H9 (cell line): Measurements from ENCODE around the gene CALHM4. TPM values are rescaled to one million over a fixed set of nuclear protein-coding genes. Genes with fewer than 3 reads are reported as not detected.

ENCODE experiments used
- DNase-seq: peaks from one replicate; pipeline ENCODE4 v3.0.0-alpha.2; 2017
- H2AFZ ChIP-seq: one replicate; pipeline ENCODE4 v1.6.1; 2013; ENCODE audit warnings: mild to moderate bottlenecking, low read length, control low read depth, moderate library complexity
- H2AK5ac ChIP-seq: 2 replicates; pipeline ENCODE4 v1.6.1; 2013; ENCODE audit warnings: low read length, control low read depth, mixed read lengths; ENCODE audit not compliant: insufficient read length
- H2BK120ac ChIP-seq: one replicate; pipeline ENCODE4 v1.6.1; 2013; ENCODE audit warnings: low read depth, mild to moderate bottlenecking, low read length, control low read depth, inconsistent platforms; ENCODE audit not compliant: poor library complexity, severe bottlenecking
- H2BK12ac ChIP-seq: 2 replicates; pipeline ENCODE4 v1.6.1; 2013; ENCODE audit warnings: low read length, control low read depth, mixed read lengths, low read depth; ENCODE audit not compliant: insufficient read length
- H2BK15ac ChIP-seq: 2 replicates; pipeline ENCODE4 v1.6.1; 2013; ENCODE audit warnings: low read depth, low read length, control low read depth
- H2BK20ac ChIP-seq: one replicate; pipeline ENCODE4 v1.6.1; 2013; ENCODE audit warnings: low read depth, mild to moderate bottlenecking, low read length, control low read depth, inconsistent platforms; ENCODE audit not compliant: poor library complexity, severe bottlenecking
- H2BK5ac ChIP-seq: 2 replicates; pipeline ENCODE4 v1.6.1; 2013; ENCODE audit warnings: low read length, control low read depth, mixed read lengths; ENCODE audit not compliant: insufficient read length
- H3K14ac ChIP-seq: 2 replicates; pipeline ENCODE4 v1.6.1; 2013; ENCODE audit warnings: low read length, control low read depth; ENCODE audit not compliant: insufficient read depth
- H3K18ac ChIP-seq: 2 replicates; pipeline ENCODE4 v1.6.1; 2013; ENCODE audit warnings: low read depth, mild to moderate bottlenecking, mixed read lengths, low read length, control low read depth; ENCODE audit not compliant: insufficient read length
- H3K23ac ChIP-seq: 2 replicates; pipeline ENCODE4 v1.6.1; 2013; ENCODE audit warnings: low read length, control low read depth, mixed read lengths, low read depth; ENCODE audit not compliant: insufficient read length
- H3K23me2 ChIP-seq: 2 replicates; pipeline ENCODE4 v1.6.1; 2013; ENCODE audit warnings: low read depth, mild to moderate bottlenecking, mixed read lengths, low read length, control low read depth; ENCODE audit not compliant: insufficient read length, poor library complexity, severe bottlenecking
- H3K27ac ChIP-seq: 2 replicates; pipeline ENCODE4 v1.5.1; 2013; ENCODE audit warnings: low read length, control low read depth, mixed read lengths, low read depth; ENCODE audit not compliant: insufficient read length
- H3K27me3 ChIP-seq: 2 replicates; pipeline ENCODE4 v1.6.1; 2013; ENCODE audit warnings: low read length, control low read depth, inconsistent platforms; ENCODE audit not compliant: insufficient read depth
- H3K4ac ChIP-seq: 2 replicates; pipeline ENCODE4 v1.6.1; 2013; ENCODE audit warnings: low read depth, mild to moderate bottlenecking, control low read depth, inconsistent platforms, low read length, moderate library complexity
- H3K4me1 ChIP-seq: 2 replicates; pipeline ENCODE4 v1.6.1; 2013; ENCODE audit warnings: low read length, control low read depth, inconsistent platforms; ENCODE audit not compliant: insufficient read depth
- H3K4me2 ChIP-seq: 2 replicates; pipeline ENCODE4 v1.6.1; 2013; ENCODE audit warnings: low read length, control low read depth, mixed read lengths; ENCODE audit not compliant: insufficient read length, insufficient read depth
- H3K56ac ChIP-seq: 2 replicates; pipeline ENCODE4 v1.6.1; 2013; ENCODE audit warnings: low read depth, mild to moderate bottlenecking, mixed read lengths, low read length, control low read depth; ENCODE audit not compliant: insufficient read length
- H3K79me1 ChIP-seq: 2 replicates; pipeline ENCODE4 v1.6.1; 2013; ENCODE audit warnings: low read depth, mild to moderate bottlenecking, moderate library complexity, low read length, control low read depth, inconsistent platforms; ENCODE audit not compliant: insufficient read depth, poor library complexity, severe bottlenecking
- H3K79me2 ChIP-seq: 2 replicates; pipeline ENCODE4 v1.6.1; 2013; ENCODE audit warnings: low read length, control low read depth, inconsistent platforms; ENCODE audit not compliant: insufficient read depth
- H3K9ac ChIP-seq: 2 replicates; pipeline ENCODE4 v1.6.1; 2013; ENCODE audit warnings: low read length, control low read depth, mixed read lengths; ENCODE audit not compliant: insufficient read length; ENCODE audit errors: extremely low read depth
- H3K9me3 ChIP-seq: one replicate; pipeline ENCODE4 v1.6.1; 2013; ENCODE audit warnings: low read depth, low read length, inconsistent platforms; ENCODE audit not compliant: control insufficient read depth
- H3T11ph ChIP-seq: one replicate; pipeline ENCODE4 v1.6.1; 2013; ENCODE audit warnings: mild to moderate bottlenecking, low read length, control low read depth, inconsistent platforms
- H4K20me1 ChIP-seq: one replicate; pipeline ENCODE4 v1.6.1; 2013; ENCODE audit not compliant: control insufficient read depth, insufficient read length, insufficient read depth
- H4K5ac ChIP-seq: 2 replicates; pipeline ENCODE4 v1.6.1; 2013; ENCODE audit warnings: low read depth, mild to moderate bottlenecking, mixed read lengths, low read length, control low read depth; ENCODE audit not compliant: insufficient read length
- H4K8ac ChIP-seq: replicated peaks from 2 replicates; pipeline ENCODE4 v1.6.1; 2013; ENCODE audit warnings: low read length, control low read depth, mixed read lengths, low read depth; ENCODE audit not compliant: insufficient read length
- H4K91ac ChIP-seq: 2 replicates; pipeline ENCODE4 v1.6.1; 2013; ENCODE audit warnings: low read depth, mild to moderate bottlenecking, moderate library complexity, mixed read lengths, low read length, control low read depth; ENCODE audit not compliant: insufficient read length
- H3K27ac Mint-ChIP-seq, 3 experiments: 2 replicates in 2 of 3; 3 replicates in 1 of 3; pipeline ENCODE4 v1.8.0; 2020 to 2021; ENCODE audit warnings: mixed read lengths in 3 of 3, mild to moderate bottlenecking in 1 of 3, moderate library complexity in 1 of 3
- H3K27me3 Mint-ChIP-seq: 2 replicates; pipeline ENCODE4 v1.8.0; 2021; ENCODE audit warnings: low read depth, mild to moderate bottlenecking, moderate library complexity, mixed read lengths
- H3K36me3 Mint-ChIP-seq, 3 experiments: 2 replicates in 2 of 3; 3 replicates in 1 of 3; pipeline ENCODE4 v1.8.0; 2020 to 2021; ENCODE audit warnings: low read depth in 3 of 3, mixed read lengths in 3 of 3; ENCODE audit not compliant: insufficient read depth in 1 of 3
- H3K4me1 Mint-ChIP-seq, 2 experiments: 2 replicates each; pipeline ENCODE4 v1.8.0; 2020; ENCODE audit warnings: mixed read lengths in 2 of 2
- H3K4me3 Mint-ChIP-seq, 2 experiments: 2 replicates in 1 of 2; 3 replicates in 1 of 2; pipeline ENCODE4 v1.8.0; 2020 to 2021; ENCODE audit warnings: mild to moderate bottlenecking in 2 of 2, mixed read lengths in 2 of 2, moderate library complexity in 1 of 2
- H3K9me3 Mint-ChIP-seq, 2 experiments: 2 replicates in 1 of 2; 3 replicates in 1 of 2; pipeline ENCODE4 v1.8.0; 2020; ENCODE audit warnings: mild to moderate bottlenecking in 2 of 2, mixed read lengths in 2 of 2, moderate library complexity in 1 of 2
- CTCF ChIP-seq: fragments of 200-600 bp; sonication (generic); conservative IDR thresholded peaks from 3 replicates; pipeline ENCODE4 v1.8.0; 2021; ENCODE audit warnings: antibody characterized with exemption, mild to moderate bottlenecking
- WGBS: extraction: QIAGEN DNeasy Blood & Tissue Kit; methylation state at CpG from one replicate; pipeline ENCODE4 v1.1.7; 2013; ENCODE audit warnings: missing lambda C conversion rate, low lambda C conversion rate, mixed read lengths; ENCODE audit not compliant: insufficient read length; ENCODE audit errors: extremely low coverage; 5-methylcytosine and 5-hydroxymethylcytosine counted together
- total RNA-seq: library from RNA; stranded (reverse); gene quantifications from 2 replicates; pipeline ENCODE4 v1.2.1, GENCODE V29; 2021

The CALHM4 gene
- total RNA-seq, 1 experiment from 2014 or later, result not detected

GRCh38 chr6:116580198-116580597 is 26.6 kb downstream of the CALHM4 start:
- no peak overlapping the region for H3K9ac ChIP-seq
- H2AK5ac ChIP-seq, result no peak overlapping the region
- H2BK20ac ChIP-seq, result no peak overlapping the region
- no peaks in the 10 kb centered on the region for H3K9me3 Mint-ChIP-seq
- H3K23ac ChIP-seq, result no peak overlapping the region
- no peak overlapping the region for H2AFZ ChIP-seq
- no peaks in the 10 kb centered on the region for H3K23me2 ChIP-seq
- H3K9me3 ChIP-seq, result no peaks in the 10 kb centered on the region
- H3K27ac ChIP-seq, result no peak overlapping the region
- no peak overlapping the region for H2BK15ac ChIP-seq
- no peak overlapping the region for H3K14ac ChIP-seq
- no peak for DNase-seq
- H3K4me1 Mint-ChIP-seq, result no peaks in the 10 kb centered on the region
- H3T11ph ChIP-seq, result no peak overlapping the region
- H3K18ac ChIP-seq, result no peak overlapping the region
- H3K79me1 ChIP-seq, result no peaks in the 10 kb centered on the region
- H3K79me2 ChIP-seq, result peaks cover 4% of the 10 kb centered on the region; the same call in 1 of the 2 replicates
- H2BK5ac ChIP-seq, result no peak overlapping the region
- no peak overlapping the region for H4K5ac ChIP-seq
- H3K4me3 Mint-ChIP-seq, result no peak overlapping the region
- no peak overlapping the region for H3K56ac ChIP-seq
- no peak overlapping the region for H2BK120ac ChIP-seq
- no peak overlapping the region for H4K8ac ChIP-seq
- no peaks in the 10 kb centered on the region for H3K27me3 ChIP-seq
- no peak for TF ChIP-seq CTCF
- H2BK12ac ChIP-seq, result no peak overlapping the region
- H4K20me1 ChIP-seq, result no peaks in the 10 kb centered on the region
- no peaks in the 10 kb centered on the region for H3K27me3 Mint-ChIP-seq
- H3K4me1 ChIP-seq, result no peaks in the 10 kb centered on the region
- no peak overlapping the region for H3K27ac Mint-ChIP-seq
- H3K4me2 ChIP-seq, result no peak overlapping the region
- WGBS, result no CpG with 5 or more reads among the region's 2 CpGs
- H3K36me3 Mint-ChIP-seq, result peaks cover 0 to 28% (median 2%) of the 10 kb centered on the region in 3 experiments; a peak in 4 of 7 replicates
- H3K4ac ChIP-seq, result no peak overlapping the region
- H4K91ac ChIP-seq, result no peak overlapping the region
